GM19025 (cell line): Measurements from ENCODE around the gene KRTAP12-2.
"Not testable (repeated sequence)": the region's sequence is repeated elsewhere in the genome, so short reads cannot be mapped to it uniquely, and the experiment has no call there.

Source experiments
- ATAC-seq: cut with Tn5 transposase; IDR thresholded peaks from one replicate; pipeline ENCODE4 v1.9.1; 2021; ENCODE audit warnings: mild to moderate bottlenecking, low read depth, moderate library complexity; ENCODE audit not compliant: unreplicated experiment

KRTAP12-2 gene

GRCh38 chr21:44686000-44686781 lies 19.5 kb upstream of the KRTAP12-2 start:
- ATAC-seq: no peak

GRCh38 chr21:44685050-44685449 lies 18.3 kb upstream of the KRTAP12-2 start:
- ATAC-seq: not testable (repeated sequence)

GRCh38 chr21:44684483-44684882 lies 17.8 kb upstream of the KRTAP12-2 start:
- ATAC-seq: no peak

GRCh38 chr21:44684077-44684476 lies 17.4 kb upstream of the KRTAP12-2 start:
- no peak for ATAC-seq

GRCh38 chr21:44682580-44683151 lies 15.9 kb upstream of the KRTAP12-2 start:
- ATAC-seq: no peak

- ATAC-seq: no peak
These were observed 15.3 kb upstream of the KRTAP12-2 start, which contains the start of gene KRTAP12-1 for GRCh38 chr21:44681861-44682579. Gene KRTAP12-1, minus strand, starts transcription at chr21:44682163. Its CDS starts 40 bp downstream, at chr21:44682123.

GRCh38 chr21:44681152-44681551 lies 14.4 kb upstream of the KRTAP12-2 start:
- no peak for ATAC-seq

GRCh38 chr21:44677881-44678280 lies 11.2 kb upstream of the KRTAP12-2 start:
- no peak for ATAC-seq

- ATAC-seq: no peak
These were observed 5.2 kb upstream of the KRTAP12-2 start for GRCh38 chr21:44671911-44672310.

- ATAC-seq: no peak
These were observed 4.1 kb upstream of the KRTAP12-2 start for GRCh38 chr21:44670642-44671432.

GRCh38 chr21:44667612-44668011 lies 885 bp upstream of the KRTAP12-2 start:
- no peak for ATAC-seq

GRCh38 chr21:44664691-44665090 lies 2.0 kb downstream of the KRTAP12-2 start:
- no peak for ATAC-seq

- ATAC-seq: not testable (repeated sequence)
These were observed 5.2 kb downstream of the KRTAP12-2 start for GRCh38 chr21:44661567-44661966.

- ATAC-seq: no peak
These were observed 7.7 kb downstream of the KRTAP12-2 start for GRCh38 chr21:44658913-44659595.

- no peak for ATAC-seq
These were observed 8.2 kb downstream of the KRTAP12-2 start for GRCh38 chr21:44658541-44658910.

- ATAC-seq: no peak
These were observed 8.8 kb downstream of the KRTAP12-2 start, which contains the start of gene KRTAP12-3 for GRCh38 chr21:44657635-44658540. Gene KRTAP12-3, plus strand, starts transcription at chr21:44657932. Its CDS starts 48 bp downstream, at chr21:44657980.

GRCh38 chr21:44656868-44657267 lies 9.9 kb downstream of the KRTAP12-2 start:
- no peak for ATAC-seq

- no peak for ATAC-seq
These were observed 12.1 kb downstream of the KRTAP12-2 start, which contains the start of gene KRTAP12-4 for GRCh38 chr21:44654576-44655175. Gene KRTAP12-4, minus strand, starts transcription at chr21:44654659. Its CDS starts 45 bp downstream, at chr21:44654614.
